WTC11 (cell line): Measurements from ENCODE around the gene SNX30. TPM values are rescaled to one million over a fixed set of nuclear protein-coding genes. Genes with fewer than 3 reads are reported as not detected.
A peak's percentile ranks its signal among the peaks of the same experiment; 100 is the strongest.

Experiments
- ATF3 ChIP-seq: sonication (generic); formaldehyde crosslinking; conservative IDR thresholded peaks from 2 replicates; pipeline ENCODE4 v1.8.1; 2022; ENCODE audit warnings: mild to moderate bottlenecking, missing genetic modification reagents
- CDX4 ChIP-seq: fragments of 250-450 bp; sonication (Bioruptor Pico); IDR thresholded peaks from 2 replicates; pipeline ENCODE4 v1.9.0; 2021; ENCODE audit warnings: moderate library complexity, mild to moderate bottlenecking, inconsistent platforms, borderline replicate concordance
- CREB1 ChIP-seq: sonication (generic); formaldehyde crosslinking; IDR thresholded peaks from 2 replicates; pipeline ENCODE4 v1.8.0; 2023; ENCODE audit warnings: mild to moderate bottlenecking, missing genetic modification reagents
- CREM ChIP-seq: sonication (generic); formaldehyde crosslinking; IDR thresholded peaks from 2 replicates; pipeline ENCODE4 v1.8.1; 2022; ENCODE audit warnings: mild to moderate bottlenecking, missing genetic modification reagents, moderate library complexity
- ELF4 ChIP-seq: sonication (generic); formaldehyde crosslinking; IDR thresholded peaks from 2 replicates; pipeline ENCODE4 v1.8.1; 2022; ENCODE audit warnings: low read depth, mild to moderate bottlenecking, moderate library complexity, missing genetic modification reagents
- ESRRA ChIP-seq: sonication (generic); formaldehyde crosslinking; IDR thresholded peaks from 2 replicates; pipeline ENCODE4 v1.8.1; 2022; ENCODE audit warnings: mild to moderate bottlenecking, missing genetic modification reagents, borderline replicate concordance
- ETV6 ChIP-seq: sonication (generic); formaldehyde crosslinking; IDR thresholded peaks from 2 replicates; pipeline ENCODE4 v1.8.1; 2022; ENCODE audit warnings: mild to moderate bottlenecking, missing genetic modification reagents
- FOXP1 ChIP-seq: sonication (generic); formaldehyde crosslinking; IDR thresholded peaks from 2 replicates; pipeline ENCODE4 v1.8.0; 2022; ENCODE audit warnings: missing genetic modification reagents, mild to moderate bottlenecking, moderate library complexity, borderline replicate concordance
- HMGA2 ChIP-seq: fragments of 250-450 bp; sonication (Bioruptor Pico); IDR thresholded peaks from 2 replicates; pipeline ENCODE4 v1.4.0; 2021; ENCODE audit warnings: mild to moderate bottlenecking, moderate library complexity
- JUN ChIP-seq: sonication (generic); formaldehyde crosslinking; IDR thresholded peaks from 2 replicates; pipeline ENCODE4 v1.8.0; 2023; ENCODE audit warnings: mild to moderate bottlenecking, missing genetic modification reagents
- KAT7 ChIP-seq: sonication (generic); formaldehyde crosslinking; IDR thresholded peaks from 2 replicates; pipeline ENCODE4 v1.8.1; 2023; ENCODE audit warnings: missing genetic modification reagents, mild to moderate bottlenecking, borderline replicate concordance
- MXD4 ChIP-seq: fragments of 250-450 bp; sonication (Bioruptor Pico); IDR thresholded peaks from 2 replicates; pipeline ENCODE4 v1.8.0; 2021; ENCODE audit warnings: mild to moderate bottlenecking, moderate library complexity, borderline replicate concordance
- NR1H2 ChIP-seq: sonication (generic); formaldehyde crosslinking; IDR thresholded peaks from 2 replicates; pipeline ENCODE4 v1.9.0; 2021; ENCODE audit warnings: mild to moderate bottlenecking, moderate library complexity, missing genetic modification reagents
- RELA ChIP-seq: sonication (generic); formaldehyde crosslinking; IDR thresholded peaks from 2 replicates; pipeline ENCODE4 v1.8.1; 2022; ENCODE audit warnings: missing genetic modification reagents, mild to moderate bottlenecking, borderline replicate concordance
- SMAD3 ChIP-seq: sonication (generic); formaldehyde crosslinking; IDR thresholded peaks from 2 replicates; pipeline ENCODE4 v1.8.0; 2022; ENCODE audit warnings: missing genetic modification reagents, mild to moderate bottlenecking, borderline replicate concordance
- SMAD4 ChIP-seq: sonication (generic); formaldehyde crosslinking; IDR thresholded peaks from 2 replicates; pipeline ENCODE4 v1.8.0; 2022; ENCODE audit warnings: mild to moderate bottlenecking, missing genetic modification reagents
- SOX15 ChIP-seq: fragments of 250-450 bp; sonication (Bioruptor Pico); IDR thresholded peaks from 2 replicates; pipeline ENCODE4 v1.9.0; 2021; ENCODE audit warnings: mild to moderate bottlenecking
- TCF7 ChIP-seq: sonication (generic); formaldehyde crosslinking; IDR thresholded peaks from 2 replicates; pipeline ENCODE4 v1.8.0; 2022; ENCODE audit warnings: mild to moderate bottlenecking, low read depth, missing genetic modification reagents, moderate library complexity
- USF2 ChIP-seq: sonication (generic); formaldehyde crosslinking; IDR thresholded peaks from 2 replicates; pipeline ENCODE4 v1.8.1; 2023; ENCODE audit warnings: mild to moderate bottlenecking, missing genetic modification reagents, moderate library complexity
- ZBTB21 ChIP-seq: sonication (generic); formaldehyde crosslinking; IDR thresholded peaks from 2 replicates; pipeline ENCODE4 v1.8.1; 2023; ENCODE audit warnings: mild to moderate bottlenecking, missing genetic modification reagents, borderline replicate concordance
- ZNF219 ChIP-seq: sonication (generic); formaldehyde crosslinking; IDR thresholded peaks from 2 replicates; pipeline ENCODE4 v1.8.0; 2023; ENCODE audit warnings: missing genetic modification reagents, mild to moderate bottlenecking, borderline replicate concordance
- ZNF232 ChIP-seq: sonication (generic); formaldehyde crosslinking; IDR thresholded peaks from 2 replicates; pipeline ENCODE4 v1.8.0; 2022; ENCODE audit warnings: mild to moderate bottlenecking, missing genetic modification reagents
- ZNF263 ChIP-seq: sonication (generic); formaldehyde crosslinking; IDR thresholded peaks from 2 replicates; pipeline ENCODE4 v1.8.1; 2022; ENCODE audit warnings: low read depth, mild to moderate bottlenecking, moderate library complexity, missing genetic modification reagents
- ZNF317 ChIP-seq: sonication (generic); formaldehyde crosslinking; IDR thresholded peaks from 2 replicates; pipeline ENCODE4 v1.8.1; 2023; ENCODE audit warnings: low read depth, mild to moderate bottlenecking, moderate library complexity, missing genetic modification reagents, borderline replicate concordance
- ZNF425 ChIP-seq: fragments of 250-450 bp; sonication (Bioruptor Pico); conservative IDR thresholded peaks from 2 replicates; pipeline ENCODE4 v1.9.0; 2021; ENCODE audit warnings: mild to moderate bottlenecking
- total RNA-seq: library from RNA; stranded (reverse); gene quantifications from 3 replicates; pipeline ENCODE4 v1.2.3, GENCODE V29; 2021
- TF ChIP-seq, protein P1 (sequence below): sonication (generic); formaldehyde crosslinking; IDR thresholded peaks from 2 replicates; pipeline ENCODE4 v1.8.1; 2023; ENCODE audit warnings: mild to moderate bottlenecking, missing genetic modification reagents
- TF ChIP-seq, protein P2 (sequence below): sonication (generic); formaldehyde crosslinking; IDR thresholded peaks from 2 replicates; pipeline ENCODE4 v1.8.0; 2023; ENCODE audit warnings: missing genetic modification reagents, mild to moderate bottlenecking, borderline replicate concordance
- TF ChIP-seq, protein P3 (sequence below): sonication (generic); formaldehyde crosslinking; IDR thresholded peaks from 2 replicates; pipeline ENCODE4 v1.8.1; 2023; ENCODE audit warnings: mild to moderate bottlenecking, moderate library complexity, missing genetic modification reagents

SNX30 gene
- total RNA-seq, 1 experiment from 2014 or later = 13.4 TPM

- TF ChIP-seq HMGA2 (CRISPR knock-in tag) (no peak), SMAD4 (CRISPR knock-in tag) (no peak), SOX15 (CRISPR knock-in tag) (no peak), CREM (CRISPR knock-in tag) (no peak), SMAD3 (CRISPR knock-in tag) (0 out of 2 replicates have a peak, but pooled peaks have one; percentile 35), NR1H2 (no peak), ZNF219 (CRISPR knock-in tag) (no peak), TCF7 (no peak), ZNF317 (CRISPR knock-in tag) (no peak), ZNF263 (no peak), USF2 (CRISPR knock-in tag) (peak; percentile 87), ZNF425 (CRISPR knock-in tag) (no peak), ZNF232 (CRISPR knock-in tag) (peak; percentile 57; the same call in 1 of the 2 replicates), ZBTB21 (CRISPR knock-in tag) (no peak), CREB1 (CRISPR knock-in tag) (no peak), JUN (CRISPR knock-in tag) (no peak), RELA (CRISPR knock-in tag) (no peak), ETV6 (CRISPR knock-in tag) (peak; percentile 48; the same call in 1 of the 2 replicates), ATF3 (CRISPR knock-in tag) (no peak), KAT7 (CRISPR knock-in tag) (no peak), FOXP1 (CRISPR knock-in tag) (no peak), CDX4 (CRISPR knock-in tag) (no peak), MXD4 (CRISPR knock-in tag) (no peak), ELF4 (CRISPR knock-in tag) (no peak), ESRRA (no peak)
- TF ChIP-seq, protein P1, sequence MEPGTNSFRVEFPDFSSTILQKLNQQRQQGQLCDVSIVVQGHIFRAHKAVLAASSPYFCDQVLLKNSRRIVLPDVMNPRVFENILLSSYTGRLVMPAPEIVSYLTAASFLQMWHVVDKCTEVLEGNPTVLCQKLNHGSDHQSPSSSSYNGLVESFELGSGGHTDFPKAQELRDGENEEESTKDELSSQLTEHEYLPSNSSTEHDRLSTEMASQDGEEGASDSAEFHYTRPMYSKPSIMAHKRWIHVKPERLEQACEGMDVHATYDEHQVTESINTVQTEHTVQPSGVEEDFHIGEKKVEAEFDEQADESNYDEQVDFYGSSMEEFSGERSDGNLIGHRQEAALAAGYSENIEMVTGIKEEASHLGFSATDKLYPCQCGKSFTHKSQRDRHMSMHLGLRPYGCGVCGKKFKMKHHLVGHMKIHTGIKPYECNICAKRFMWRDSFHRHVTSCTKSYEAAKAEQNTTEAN (CRISPR knock-in tag) = no peak
- TF ChIP-seq, protein P2, sequence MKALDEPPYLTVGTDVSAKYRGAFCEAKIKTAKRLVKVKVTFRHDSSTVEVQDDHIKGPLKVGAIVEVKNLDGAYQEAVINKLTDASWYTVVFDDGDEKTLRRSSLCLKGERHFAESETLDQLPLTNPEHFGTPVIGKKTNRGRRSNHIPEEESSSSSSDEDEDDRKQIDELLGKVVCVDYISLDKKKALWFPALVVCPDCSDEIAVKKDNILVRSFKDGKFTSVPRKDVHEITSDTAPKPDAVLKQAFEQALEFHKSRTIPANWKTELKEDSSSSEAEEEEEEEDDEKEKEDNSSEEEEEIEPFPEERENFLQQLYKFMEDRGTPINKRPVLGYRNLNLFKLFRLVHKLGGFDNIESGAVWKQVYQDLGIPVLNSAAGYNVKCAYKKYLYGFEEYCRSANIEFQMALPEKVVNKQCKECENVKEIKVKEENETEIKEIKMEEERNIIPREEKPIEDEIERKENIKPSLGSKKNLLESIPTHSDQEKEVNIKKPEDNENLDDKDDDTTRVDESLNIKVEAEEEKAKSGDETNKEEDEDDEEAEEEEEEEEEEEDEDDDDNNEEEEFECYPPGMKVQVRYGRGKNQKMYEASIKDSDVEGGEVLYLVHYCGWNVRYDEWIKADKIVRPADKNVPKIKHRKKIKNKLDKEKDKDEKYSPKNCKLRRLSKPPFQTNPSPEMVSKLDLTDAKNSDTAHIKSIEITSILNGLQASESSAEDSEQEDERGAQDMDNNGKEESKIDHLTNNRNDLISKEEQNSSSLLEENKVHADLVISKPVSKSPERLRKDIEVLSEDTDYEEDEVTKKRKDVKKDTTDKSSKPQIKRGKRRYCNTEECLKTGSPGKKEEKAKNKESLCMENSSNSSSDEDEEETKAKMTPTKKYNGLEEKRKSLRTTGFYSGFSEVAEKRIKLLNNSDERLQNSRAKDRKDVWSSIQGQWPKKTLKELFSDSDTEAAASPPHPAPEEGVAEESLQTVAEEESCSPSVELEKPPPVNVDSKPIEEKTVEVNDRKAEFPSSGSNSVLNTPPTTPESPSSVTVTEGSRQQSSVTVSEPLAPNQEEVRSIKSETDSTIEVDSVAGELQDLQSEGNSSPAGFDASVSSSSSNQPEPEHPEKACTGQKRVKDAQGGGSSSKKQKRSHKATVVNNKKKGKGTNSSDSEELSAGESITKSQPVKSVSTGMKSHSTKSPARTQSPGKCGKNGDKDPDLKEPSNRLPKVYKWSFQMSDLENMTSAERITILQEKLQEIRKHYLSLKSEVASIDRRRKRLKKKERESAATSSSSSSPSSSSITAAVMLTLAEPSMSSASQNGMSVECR (CRISPR knock-in tag) = no peak
- TF ChIP-seq, protein P3, sequence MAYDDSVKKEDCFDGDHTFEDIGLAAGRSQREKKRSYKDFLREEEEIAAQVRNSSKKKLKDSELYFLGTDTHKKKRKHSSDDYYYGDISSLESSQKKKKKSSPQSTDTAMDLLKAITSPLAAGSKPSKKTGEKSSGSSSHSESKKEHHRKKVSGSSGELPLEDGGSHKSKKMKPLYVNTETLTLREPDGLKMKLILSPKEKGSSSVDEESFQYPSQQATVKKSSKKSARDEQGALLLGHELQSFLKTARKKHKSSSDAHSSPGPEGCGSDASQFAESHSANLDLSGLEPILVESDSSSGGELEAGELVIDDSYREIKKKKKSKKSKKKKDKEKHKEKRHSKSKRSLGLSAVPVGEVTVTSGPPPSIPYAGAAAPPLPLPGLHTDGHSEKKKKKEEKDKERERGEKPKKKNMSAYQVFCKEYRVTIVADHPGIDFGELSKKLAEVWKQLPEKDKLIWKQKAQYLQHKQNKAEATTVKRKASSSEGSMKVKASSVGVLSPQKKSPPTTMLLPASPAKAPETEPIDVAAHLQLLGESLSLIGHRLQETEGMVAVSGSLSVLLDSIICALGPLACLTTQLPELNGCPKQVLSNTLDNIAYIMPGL (CRISPR knock-in tag) = peak; percentile 25; the same call in 1 of the 2 replicates
Measured at GRCh38 chr9:112751056-112751795, 666 bp downstream of the SNX30 start (continued).
